MCF 10A (cell line): ENCODE data around the gene ZSCAN21. TPM values are rescaled to one million over a fixed set of nuclear protein-coding genes. Genes with fewer than 3 reads are reported as not detected.

Experiments
- BruUV-seq: library from RNA; stranded (reverse); fragments of 400-500 nt; replicated peaks from 2 replicates; lab custom pipeline; 2021; lab: Mats Ljungman, UMichigan
- CTCF ChIA-PET: fragments of 300-600 bp; sonication (Branson Sonifier 250); formaldehyde crosslinking; extraction: SDS; loops from one replicate; lab custom pipeline; 2021; ENCODE audit warnings: antibody characterized with exemption, inconsistent platforms; lab: Yijun Ruan, JAX
- POLR2A ChIA-PET: fragments of 300-600, 350-650 bp; sonication (Branson Sonifier 250); formaldehyde crosslinking; extraction: SDS; loops from one replicate; lab custom pipeline; 2020; ENCODE audit warnings: antibody characterized with exemption, inconsistent platforms; lab: Yijun Ruan, JAX
- DNase-seq: peaks from one replicate; pipeline ENCODE4 v3.0.0-alpha.2; 2018; ENCODE audit not compliant: unreplicated experiment
- H3K27ac Mint-ChIP-seq: one replicate; pipeline ENCODE4 v1.8.0; 2022; ENCODE audit warnings: mild to moderate bottlenecking, low read depth, mixed read lengths; ENCODE audit not compliant: unreplicated experiment
- H3K27me3 Mint-ChIP-seq: one replicate; pipeline ENCODE4 v1.8.0; 2022; ENCODE audit warnings: mixed read lengths; ENCODE audit not compliant: insufficient read depth, unreplicated experiment
- H3K36me3 Mint-ChIP-seq: one replicate; pipeline ENCODE4 v1.8.0; 2022; ENCODE audit warnings: mild to moderate bottlenecking, moderate library complexity, mixed read lengths; ENCODE audit not compliant: insufficient read depth, unreplicated experiment
- H3K4me1 Mint-ChIP-seq: one replicate; pipeline ENCODE4 v1.8.0; 2022; ENCODE audit warnings: mixed read lengths; ENCODE audit not compliant: insufficient read depth, unreplicated experiment
- H3K4me3 Mint-ChIP-seq: one replicate; pipeline ENCODE4 v1.8.0; 2022; ENCODE audit warnings: mild to moderate bottlenecking, moderate library complexity, mixed read lengths; ENCODE audit not compliant: unreplicated experiment
- H3K9me3 Mint-ChIP-seq: one replicate; pipeline ENCODE4 v1.8.0; 2022; ENCODE audit warnings: mixed read lengths; ENCODE audit not compliant: unreplicated experiment
- CTCF ChIP-seq: fragments of 200-600 bp; IDR thresholded peaks from one replicate; pipeline ENCODE4 v1.8.0; 2022; ENCODE audit warnings: antibody characterized with exemption, mild to moderate bottlenecking; ENCODE audit not compliant: unreplicated experiment
- intact Hi-C: fragments of 100-400 bp; cut with micrococcal nuclease; formaldehyde crosslinking; loops from 2 replicates; pipeline ENCODE4 v1.14.1; 2022
- total RNA-seq: library from RNA; stranded (reverse); gene quantifications from 2 replicates; pipeline ENCODE4 v1.2.3, GENCODE V29; 2022

ZSCAN21 gene
- total RNA-seq, 1 experiment from 2014 or later, result 14.7 TPM

- Mint-ChIP-seq H3K4me1 (no peaks in the 10 kb centered on the region), H3K9me3 (no peaks in the 10 kb centered on the region), H3K36me3 (peaks cover 72% of the 10 kb centered on the region), H3K27me3 (no peaks in the 10 kb centered on the region), H3K4me3 (no peak overlapping the region), H3K27ac (no peak overlapping the region)
- CTCF ChIA-PET, result interaction anchor here (1.1 kb wide), 1 partner anchor 69 kb away, joined by 4 read pairs; no protein-coding TSS in a partner anchor
- intact Hi-C loops, result loop anchor here (10.0 kb wide), 1 partner anchor 144 kb away; the partner anchor contains the start of gene TRIM4
- POLR2A ChIA-PET, result interaction anchor here (0.9 to 1.8 kb wide), 3 partner anchors 44 to 140 kb away, joined by 3 to 4 read pairs (median 3); partner anchors contain the start of genes TRIM4 and ZKSCAN1
- no TSS peak for BruUV-seq
- no peak for DNase-seq
- no peak for TF ChIP-seq CTCF
Observed at GRCh38 chr7:100059251-100059739, 9.7 kb downstream of the ZSCAN21 start.

DNA sequence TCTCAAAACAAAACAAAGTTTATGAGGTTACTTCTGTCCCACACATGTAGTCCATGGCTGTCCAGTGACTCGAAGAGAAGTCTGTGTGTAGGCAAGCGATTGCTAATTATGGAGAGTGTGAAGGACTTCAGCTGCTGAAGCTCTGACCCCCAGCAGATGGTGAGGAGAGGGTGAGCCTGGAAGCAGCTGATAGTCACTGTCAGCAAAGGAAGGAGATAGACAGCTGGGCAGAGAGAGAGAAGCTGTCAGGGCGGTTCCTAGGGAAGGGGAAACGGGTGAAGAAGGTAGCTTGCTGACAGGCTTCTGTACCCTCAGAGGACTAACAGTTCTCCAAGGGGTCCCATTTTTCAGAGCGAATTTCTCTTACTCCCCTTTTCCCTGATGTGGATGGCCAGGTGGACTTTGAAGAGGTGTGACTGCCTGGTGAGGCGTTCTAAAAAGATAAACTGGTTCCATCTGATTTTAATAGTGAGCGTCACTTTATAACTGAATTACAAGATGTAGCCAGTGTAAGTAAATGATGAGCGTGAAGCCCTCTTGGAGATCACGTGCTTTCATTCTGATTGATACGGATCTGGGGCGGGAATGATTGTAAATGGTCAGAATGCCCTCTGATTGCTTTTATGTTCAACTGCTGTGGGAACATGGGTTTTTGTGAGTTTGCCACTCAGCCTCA lies 12.1 kb downstream of the ZSCAN21 start:
- no TSS peak for BruUV-seq
- Mint-ChIP-seq H3K4me3 (no peak overlapping the region), H3K9me3 (no peaks in the 10 kb centered on the region), H3K4me1 (no peaks in the 10 kb centered on the region), H3K27me3 (no peaks in the 10 kb centered on the region), H3K36me3 (peaks cover 74% of the 10 kb centered on the region), H3K27ac (no peak overlapping the region)
- ChIA-PET CTCF (interaction anchor here (0.6 to 1.1 kb wide), 5 partner anchors 9 to 83 kb away, joined by 3 to 4 read pairs (median 3); no protein-coding TSS in a partner anchor), POLR2A (no interaction called here)
- DNase-seq, result no peak
- intact Hi-C loops, result no loop called here
- TF ChIP-seq CTCF, result no peak

- no peak for TF ChIP-seq CTCF
- BruUV-seq, result no TSS peak
- ChIA-PET CTCF (interaction anchor here (0.6 to 1.3 kb wide), 9 partner anchors 8 to 496 kb away, joined by 3 to 10 read pairs (median 4); partner anchors contain the start of gene MBLAC1), POLR2A (interaction anchor here (1.0 to 2.1 kb wide), 5 partner anchors 8 to 145 kb away, joined by 3 to 8 read pairs (median 4); partner anchors contain the start of gene ZSCAN21)
- H3K4me1 Mint-ChIP-seq, result no peaks in the 10 kb centered on the region
- H3K36me3 Mint-ChIP-seq, result peaks cover 70% of the 10 kb centered on the region
- no peak for DNase-seq
- no peaks in the 10 kb centered on the region for H3K27me3 Mint-ChIP-seq
- H3K4me3 Mint-ChIP-seq, result no peak overlapping the region
- no peak overlapping the region for H3K27ac Mint-ChIP-seq
- H3K9me3 Mint-ChIP-seq, result no peaks in the 10 kb centered on the region
- intact Hi-C loops, result no loop called here
Observed at GRCh38 chr7:100063376-100063775, 13.8 kb downstream of the ZSCAN21 start.

DNA sequence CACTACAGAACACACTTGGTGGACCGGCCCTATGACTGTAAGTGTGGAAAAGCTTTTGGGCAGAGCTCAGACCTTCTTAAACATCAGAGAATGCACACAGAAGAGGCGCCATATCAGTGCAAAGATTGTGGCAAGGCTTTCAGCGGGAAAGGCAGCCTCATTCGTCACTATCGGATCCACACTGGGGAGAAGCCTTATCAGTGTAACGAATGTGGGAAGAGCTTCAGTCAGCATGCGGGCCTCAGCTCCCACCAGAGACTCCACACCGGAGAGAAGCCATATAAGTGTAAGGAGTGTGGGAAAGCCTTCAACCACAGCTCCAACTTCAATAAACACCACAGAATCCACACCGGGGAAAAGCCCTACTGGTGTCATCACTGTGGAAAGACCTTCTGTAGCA lies 14.6 kb downstream of the ZSCAN21 start:
- Mint-ChIP-seq H3K4me1 (no peaks in the 10 kb centered on the region), H3K9me3 (no peaks in the 10 kb centered on the region), H3K4me3 (no peak overlapping the region), H3K36me3 (peaks cover 66% of the 10 kb centered on the region), H3K27ac (peak overlapping the region; percentile 39), H3K27me3 (no peaks in the 10 kb centered on the region)
- TF ChIP-seq CTCF, result no peak
- ChIA-PET CTCF (interaction anchor here (0.6 to 1.3 kb wide), 7 partner anchors 9 to 85 kb away, joined by 3 to 10 read pairs (median 4); no protein-coding TSS in a partner anchor), POLR2A (interaction anchor here (0.5 to 2.1 kb wide), 5 partner anchors 11 to 593 kb away, joined by 3 to 8 read pairs (median 4); no protein-coding TSS in a partner anchor)
- BruUV-seq, result no TSS peak
- no peak for DNase-seq
- intact Hi-C loops, result no loop called here
